Forelimb muscle (tissue), 1 donor: ENCODE data around the gene SBK3. TPM values are rescaled to one million over a fixed set of nuclear protein-coding genes. Genes with fewer than 3 reads are reported as not detected.
"Not testable (repeated sequence)": the region's sequence is repeated elsewhere in the genome, so short reads cannot be mapped to it uniquely, and the experiment has no call there.

ENCODE experiments used
- DNase-seq: peaks from one replicate; pipeline ENCODE4 v3.0.0-alpha.2; 2013; ENCODE audit warnings: low read depth
- polyA plus RNA-seq: library from polyadenylated mRNA; unstranded; fragments of 120-200 nt; gene quantifications from one replicate; pipeline ENCODE4 v1.2.1, GENCODE V29; 2013; ENCODE audit not compliant: insufficient read length

Gene SBK3
- polyA plus RNA-seq, 1 donor, result not detected

DNA sequence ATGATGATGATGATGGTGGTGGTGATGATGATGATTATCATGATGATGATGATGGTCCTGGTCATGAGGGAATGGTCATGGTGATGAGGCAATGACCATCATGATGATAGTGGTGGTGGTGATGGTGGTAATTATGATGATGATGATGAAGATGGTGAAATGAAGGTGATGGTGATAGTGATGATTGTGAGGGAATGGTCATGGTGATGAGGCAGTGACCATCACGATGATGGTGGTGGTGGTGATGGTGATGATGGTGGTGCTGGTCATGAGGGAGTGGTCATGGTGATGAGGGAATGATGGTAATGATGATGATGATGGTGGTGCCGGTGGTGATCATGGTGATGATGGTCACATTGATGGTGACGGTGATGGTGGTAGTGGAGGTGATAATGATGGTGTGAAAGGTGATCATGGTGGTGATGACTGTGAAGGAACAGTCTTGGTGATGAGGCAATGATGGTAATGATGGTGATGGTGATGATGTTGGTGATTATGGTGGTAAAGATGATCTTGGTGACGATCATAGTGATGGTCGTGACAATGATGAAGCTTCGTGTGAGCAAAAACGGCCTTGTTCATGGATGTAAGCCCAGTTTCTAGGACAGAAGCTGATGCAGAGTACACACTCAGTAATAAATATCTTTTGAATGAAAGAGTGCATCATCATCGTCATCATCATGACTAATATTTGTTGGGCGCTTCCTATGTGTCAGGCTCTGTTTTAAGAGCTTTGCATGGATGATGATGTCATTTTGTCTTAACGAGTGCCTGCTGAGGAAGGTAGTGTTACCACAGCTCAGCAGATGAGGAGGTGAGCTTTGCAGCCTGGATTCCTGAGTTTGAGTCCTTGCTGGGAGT is 25.7 kb downstream of the SBK3 start:
- no peak for DNase-seq

DNA sequence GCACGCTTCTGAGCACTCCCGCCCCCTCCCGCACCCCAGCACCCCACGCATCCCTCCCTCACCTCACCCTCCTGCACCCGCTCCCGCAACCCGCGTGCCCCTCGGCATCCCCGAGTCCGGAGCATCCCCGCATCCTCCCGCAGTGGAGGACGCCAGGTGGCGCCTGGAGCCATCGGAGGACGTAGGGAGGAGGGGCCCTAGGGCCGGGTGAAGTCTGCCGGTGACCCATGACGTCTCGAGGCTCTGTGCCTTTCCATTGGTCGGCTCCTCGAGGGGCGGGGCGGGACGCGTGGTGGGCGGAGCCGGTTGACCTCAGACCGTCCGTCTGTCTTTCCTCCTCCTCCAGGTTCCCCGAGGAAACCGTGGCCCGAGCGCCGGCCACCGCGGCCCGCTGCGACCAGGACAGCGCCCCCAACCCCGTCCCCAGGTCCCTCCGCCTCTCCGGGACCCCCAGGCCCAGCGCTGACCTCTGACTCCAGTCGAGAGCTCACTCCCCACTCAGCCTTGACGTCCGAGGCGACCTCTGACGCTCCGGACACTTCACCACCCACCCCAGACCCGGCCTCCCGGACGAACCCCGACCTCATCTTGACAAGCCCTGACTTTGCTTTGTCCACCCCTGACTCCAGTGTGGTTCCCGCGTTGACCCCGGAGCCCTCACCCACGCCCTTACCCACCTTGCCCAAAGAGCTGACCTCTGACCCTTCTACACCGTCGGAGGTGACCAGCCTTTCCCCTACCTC is 28.3 kb downstream of the SBK3 start:
- DNase-seq, result peak; percentile 73

DNA sequence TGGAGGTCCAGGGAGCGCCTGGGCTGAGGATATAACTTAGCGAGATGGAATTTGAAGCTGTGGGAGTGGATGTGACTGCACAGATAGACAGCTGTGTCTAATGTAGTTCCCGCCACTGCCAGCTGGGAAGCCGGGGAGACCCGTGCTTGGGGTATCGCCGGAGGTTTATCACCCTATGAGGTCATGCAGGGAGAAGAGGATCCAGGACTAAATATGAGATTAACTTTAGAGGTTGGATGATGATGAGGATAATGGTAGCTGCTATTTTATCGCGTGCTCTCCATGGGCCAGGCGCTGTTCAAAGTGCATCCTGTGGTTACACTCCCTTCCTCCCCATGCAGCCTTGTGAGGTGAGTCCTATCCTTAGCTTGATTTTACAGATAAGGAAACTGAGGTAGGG is 37.2 kb downstream of the SBK3 start:
- no peak for DNase-seq

DNA sequence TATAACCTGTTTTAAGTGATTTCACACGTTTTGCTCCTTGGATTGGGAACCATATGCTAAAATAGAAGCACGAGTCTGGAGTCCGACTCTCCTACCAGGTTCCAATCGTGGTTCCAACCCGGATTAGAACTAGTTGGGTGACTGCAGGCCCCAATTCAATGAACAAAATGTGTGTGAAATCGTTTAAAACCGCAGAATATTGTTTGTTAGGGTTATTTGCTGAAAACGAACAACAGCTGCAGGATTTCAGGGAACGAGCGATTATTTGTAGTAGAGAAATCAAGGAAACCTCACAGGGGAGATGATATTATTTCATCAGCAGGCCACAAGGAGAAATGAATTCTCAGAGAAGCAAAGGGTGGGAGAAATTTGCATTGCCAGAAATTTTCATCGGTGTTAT is 40.4 kb downstream of the SBK3 start:
- DNase-seq, result no peak

DNA sequence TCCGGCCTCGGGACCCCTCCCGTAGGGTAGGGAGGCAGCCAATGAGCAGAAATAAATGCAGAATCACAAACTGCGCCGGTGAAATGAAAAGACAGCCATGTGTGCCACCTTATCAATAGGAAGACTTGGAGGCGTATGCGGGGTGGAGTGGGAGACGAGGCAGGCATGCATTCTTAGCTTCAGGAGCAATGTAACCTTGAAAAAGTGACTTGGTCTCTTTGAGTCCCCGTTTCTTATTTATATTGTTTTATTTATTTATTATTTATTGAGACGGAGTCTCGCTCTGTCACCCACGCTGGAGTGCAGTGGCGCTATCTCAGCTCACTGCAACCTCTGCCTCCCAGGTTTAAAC is 41.1 kb downstream of the SBK3 start:
- DNase-seq, result no peak

DNA sequence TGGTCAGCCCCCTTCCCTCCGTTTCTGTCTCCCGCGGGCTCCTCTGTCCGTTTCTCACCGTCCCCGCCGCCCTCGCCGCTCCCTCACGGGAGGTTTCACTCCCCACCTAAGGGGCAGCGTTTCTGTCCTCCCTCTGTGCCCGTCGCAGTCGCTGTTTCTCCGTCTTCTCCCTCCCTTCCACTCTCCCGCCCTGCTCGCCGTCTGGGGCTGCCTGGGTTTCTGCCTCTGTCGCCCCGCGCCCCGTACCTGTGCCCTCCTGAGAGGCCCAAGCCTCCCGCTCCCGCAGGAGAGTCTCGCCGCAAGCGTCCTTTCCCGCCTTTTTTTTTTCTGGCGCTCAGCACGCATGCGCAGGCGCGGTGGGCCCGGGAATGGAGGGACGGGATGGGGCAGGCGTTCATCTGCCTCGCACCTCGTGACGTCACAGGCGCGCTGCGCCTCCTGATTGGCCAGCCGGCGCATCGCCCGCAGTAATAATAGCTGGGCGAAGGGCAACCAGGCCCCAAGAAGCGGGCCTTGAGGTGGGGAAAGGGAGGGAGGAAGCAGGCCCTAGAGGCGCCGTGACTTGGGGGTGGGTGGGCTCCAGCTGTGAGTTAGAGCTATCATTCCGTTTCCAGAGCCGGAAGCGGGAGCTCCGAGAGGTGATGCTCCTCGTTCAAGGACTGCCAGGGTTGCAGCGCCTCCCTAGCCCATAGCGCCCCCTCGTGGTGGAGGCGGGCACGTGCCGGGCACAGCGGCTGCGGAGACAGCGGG is 41.7 kb downstream of the SBK3 start:
- peak; percentile 78 for DNase-seq

DNA sequence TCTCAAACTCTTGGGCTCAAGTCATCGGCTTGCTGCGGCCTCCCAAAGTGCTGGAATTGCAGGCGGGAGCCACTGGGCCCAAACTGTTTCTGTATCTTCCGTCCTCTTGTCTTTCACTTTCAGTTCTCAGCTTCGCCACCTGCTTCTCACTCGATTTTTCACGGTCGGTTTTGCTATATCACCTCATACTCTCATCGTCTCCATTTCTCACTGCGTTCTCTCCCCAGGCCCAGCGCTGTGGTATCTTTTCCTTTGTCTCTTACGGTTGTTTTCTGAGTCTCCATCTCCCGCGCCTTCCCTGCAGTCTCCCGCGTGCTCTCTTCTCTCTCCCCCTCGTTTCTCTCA is 42.2 kb downstream of the SBK3 start:
- DNase-seq, result no peak

DNA sequence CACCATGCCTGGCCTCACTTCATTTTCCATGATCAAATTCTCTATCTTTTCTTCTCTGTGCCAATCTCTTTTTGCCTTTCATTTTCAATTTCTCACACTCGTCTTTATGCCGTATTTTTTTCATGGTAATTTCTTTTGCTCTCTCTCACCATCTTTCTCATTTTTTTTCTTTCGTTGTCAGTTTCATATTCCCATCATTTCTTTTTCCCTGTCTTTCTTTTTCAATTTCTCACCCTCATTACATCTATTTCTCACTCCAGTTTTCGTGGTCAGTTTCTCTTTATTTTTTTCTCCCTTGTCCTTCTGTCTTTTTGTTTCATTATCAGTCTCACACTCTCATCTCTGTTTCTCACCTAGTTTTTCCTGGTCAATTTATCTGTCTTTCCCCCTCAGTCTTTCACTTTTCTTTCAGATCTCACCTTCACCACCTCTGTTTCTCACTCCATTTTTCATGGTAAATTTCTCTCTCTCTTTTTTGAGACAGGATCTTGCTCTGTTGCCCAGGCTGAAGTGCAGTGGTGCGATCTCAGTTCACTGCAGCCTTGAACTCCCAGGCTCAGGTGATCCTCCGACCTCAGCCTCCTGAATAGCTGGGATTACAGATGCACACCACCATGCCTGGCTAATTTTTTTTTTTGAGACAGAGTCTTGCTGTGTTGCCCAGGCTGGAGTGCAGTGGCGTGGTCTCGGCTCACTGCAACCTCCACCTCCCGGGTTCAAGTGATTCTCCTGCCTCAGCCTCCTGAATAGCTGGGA is 43.0 kb downstream of the SBK3 start:
- DNase-seq, result no peak

DNA sequence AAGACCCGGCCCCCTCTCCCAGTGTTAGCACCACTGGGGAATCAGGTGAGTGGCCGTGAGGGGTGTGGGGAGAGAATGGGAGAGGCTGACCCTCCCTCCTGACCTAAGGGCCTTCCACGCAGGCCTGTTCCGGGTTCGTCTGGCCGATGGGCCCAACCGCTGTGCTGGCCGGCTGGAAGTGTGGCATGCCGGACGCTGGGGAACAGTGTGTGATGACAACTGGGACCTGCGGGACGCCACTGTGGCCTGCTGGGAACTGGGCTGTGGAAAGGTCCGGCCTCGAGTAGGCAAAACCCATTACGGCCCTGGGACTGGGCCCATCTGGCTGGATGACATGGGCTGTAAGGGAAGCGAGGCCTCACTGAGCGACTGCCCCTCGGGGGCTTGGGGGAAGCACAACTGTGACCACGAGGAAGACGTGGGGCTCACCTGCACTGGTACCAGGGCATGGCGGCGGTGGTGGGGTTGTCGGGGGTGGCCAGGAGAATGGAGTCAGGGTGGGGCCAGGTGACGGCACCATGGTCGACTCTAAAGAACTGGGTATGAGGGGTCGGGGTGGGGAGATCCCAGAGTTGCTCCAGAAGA is 44.9 kb downstream of the SBK3 start:
- no peak for DNase-seq

DNA sequence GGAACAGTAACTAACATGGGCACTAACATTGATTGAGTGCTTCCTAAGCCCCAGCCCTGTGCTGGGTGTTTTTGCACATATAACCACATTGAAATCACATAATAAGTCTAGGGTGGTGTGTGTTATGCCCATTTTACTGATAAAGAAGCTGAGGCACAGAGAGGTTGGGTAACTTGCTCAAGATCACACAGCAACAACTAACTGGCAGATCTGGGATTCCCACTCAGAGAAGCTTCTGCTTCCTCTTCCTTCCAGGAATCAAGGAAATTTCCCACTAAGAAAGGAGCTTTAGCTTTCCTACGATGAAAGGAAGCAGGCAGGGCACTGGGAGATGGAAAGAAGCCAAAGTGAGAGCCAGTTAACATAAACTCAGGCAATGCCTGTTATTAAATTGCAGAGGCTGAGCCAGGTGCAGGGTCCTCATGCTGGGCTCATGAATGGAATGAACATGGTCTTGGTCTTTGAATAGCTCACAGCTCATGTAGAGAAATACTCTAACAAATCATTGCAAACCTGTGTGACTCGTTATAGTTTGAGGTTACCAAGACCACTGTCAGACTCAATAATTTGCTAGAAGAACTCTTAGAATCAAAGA is 47.0 kb downstream of the SBK3 start:
- DNase-seq, result no peak

DNA sequence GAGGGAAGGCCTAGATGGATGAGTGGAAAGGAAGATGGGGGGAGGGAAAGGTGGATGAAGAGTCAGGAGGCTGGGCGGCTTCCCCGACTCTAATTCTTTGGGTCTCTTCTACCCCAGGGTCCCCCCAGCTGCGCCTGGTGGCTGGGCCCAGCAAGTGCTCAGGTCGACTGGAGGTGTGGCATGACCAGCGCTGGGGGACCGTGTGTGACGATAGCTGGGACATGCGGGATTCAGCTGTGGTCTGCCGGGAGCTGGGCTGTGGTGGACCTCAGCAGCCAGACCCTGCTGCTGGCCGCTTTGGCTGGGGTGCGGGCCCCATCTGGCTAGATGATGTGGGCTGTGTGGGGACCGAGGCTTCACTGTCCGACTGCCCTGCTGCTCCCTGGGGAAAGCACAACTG is 47.6 kb downstream of the SBK3 start:
- no peak for DNase-seq

DNA sequence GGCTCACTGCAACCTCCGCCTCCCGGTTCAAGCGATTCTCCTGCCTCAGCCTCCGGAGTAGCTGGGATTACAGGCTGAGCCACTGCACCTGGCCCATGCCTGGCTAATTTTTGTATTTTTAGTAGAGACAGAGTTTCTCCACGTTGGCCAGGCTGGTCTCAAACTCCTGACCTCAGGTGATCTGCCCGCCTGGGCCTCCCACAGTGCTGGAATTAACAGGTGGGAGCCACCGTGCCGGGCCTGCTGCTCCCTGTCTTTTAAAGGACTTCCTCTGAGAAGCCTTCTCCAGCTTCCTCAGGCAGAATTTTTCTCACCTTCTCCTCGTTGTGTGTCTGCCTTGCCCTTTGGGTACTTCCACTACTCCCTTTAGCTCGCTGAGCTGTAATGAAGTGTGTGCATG is 48.5 kb downstream of the SBK3 start:
- DNase-seq, result not testable (repeated sequence)

DNA sequence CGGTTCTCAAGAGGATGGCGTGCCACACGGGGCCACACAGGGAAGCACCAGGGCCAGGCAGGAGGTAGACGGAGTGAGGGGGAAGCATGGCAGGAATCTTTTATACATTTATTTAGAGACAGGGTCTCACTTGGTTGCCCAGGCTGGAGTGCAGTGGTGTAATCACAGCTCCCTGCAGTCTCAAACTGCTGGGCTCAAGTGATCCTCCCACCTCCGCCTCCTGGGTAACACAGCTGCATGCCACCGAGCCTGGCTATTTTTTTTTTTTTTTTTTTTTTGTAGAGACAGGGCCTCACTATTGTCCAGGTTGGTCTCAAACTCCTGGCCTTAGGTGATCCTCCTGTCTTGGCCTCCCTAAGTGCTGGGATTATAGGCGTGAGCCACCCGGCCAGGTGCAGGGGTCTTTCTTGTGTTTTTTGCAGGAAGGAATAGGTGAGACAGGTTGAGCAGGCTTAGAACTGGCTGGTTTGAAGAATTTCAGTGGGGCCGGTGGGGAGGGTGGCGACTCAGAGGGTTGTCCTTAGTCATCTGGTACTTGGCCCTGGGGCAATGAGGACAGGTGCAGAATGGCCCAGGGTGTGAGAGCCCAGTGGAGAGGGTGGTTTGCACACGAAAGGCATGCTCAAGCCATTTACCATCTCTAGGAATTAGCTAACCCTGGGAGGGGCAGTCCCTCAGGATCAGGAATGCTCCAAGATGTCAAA is 49.5 kb downstream of the SBK3 start:
- DNase-seq, result no peak

DNA sequence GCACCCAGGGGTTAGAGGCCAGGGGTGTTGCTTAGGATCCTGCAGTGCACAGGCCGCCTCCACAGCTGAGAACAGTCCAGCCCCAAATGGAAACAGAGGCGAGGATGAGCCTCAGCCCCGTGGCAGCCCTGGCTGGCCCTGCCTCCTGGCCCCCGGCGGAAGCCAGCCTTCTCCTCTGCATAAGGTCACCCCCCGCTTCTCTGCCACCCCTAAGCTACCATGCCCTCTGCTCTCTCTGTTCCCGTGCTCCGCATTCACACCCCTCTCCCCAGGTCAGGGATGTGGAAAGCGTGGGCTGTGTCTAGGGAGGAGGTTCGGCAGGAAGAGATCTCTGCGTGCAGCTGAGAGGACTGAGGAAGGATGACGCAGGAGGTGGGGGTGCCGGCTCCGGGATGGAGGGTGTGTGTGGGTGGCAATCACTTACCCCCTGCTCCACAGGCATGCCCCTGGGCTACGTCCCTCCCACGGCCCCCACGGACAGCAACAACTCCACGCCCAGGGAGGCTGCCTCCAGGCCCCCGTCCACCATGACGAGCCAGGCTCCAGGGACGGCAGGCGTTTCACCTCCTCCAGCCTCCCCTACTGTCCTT is 51.1 kb downstream of the SBK3 start:
- no peak for DNase-seq

DNA sequence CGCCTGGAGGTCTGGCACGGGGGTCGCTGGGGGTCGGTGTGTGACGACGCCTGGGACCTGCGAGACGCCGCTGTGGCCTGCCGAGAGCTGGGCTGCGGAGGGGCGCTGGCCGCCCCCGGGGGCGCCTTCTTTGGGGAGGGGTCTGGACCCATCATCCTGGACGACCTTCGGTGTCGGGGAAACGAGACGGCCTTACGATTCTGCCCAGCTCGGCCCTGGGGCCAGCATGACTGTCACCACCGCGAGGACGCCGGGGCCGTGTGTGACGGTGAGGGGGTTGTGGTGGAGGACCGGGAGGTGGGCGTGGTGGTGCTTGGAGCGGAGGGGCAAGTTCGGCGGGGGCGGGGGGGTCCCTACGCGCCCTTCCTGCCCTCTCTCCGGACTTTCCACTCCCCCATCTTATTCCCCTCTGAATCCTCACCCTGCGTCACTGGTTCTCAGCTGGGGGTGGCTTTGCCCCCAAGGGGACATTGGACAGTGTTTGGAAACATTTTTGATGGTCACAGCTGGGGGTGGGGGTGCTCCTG is 51.6 kb downstream of the SBK3 start:
- DNase-seq, result no peak

DNA sequence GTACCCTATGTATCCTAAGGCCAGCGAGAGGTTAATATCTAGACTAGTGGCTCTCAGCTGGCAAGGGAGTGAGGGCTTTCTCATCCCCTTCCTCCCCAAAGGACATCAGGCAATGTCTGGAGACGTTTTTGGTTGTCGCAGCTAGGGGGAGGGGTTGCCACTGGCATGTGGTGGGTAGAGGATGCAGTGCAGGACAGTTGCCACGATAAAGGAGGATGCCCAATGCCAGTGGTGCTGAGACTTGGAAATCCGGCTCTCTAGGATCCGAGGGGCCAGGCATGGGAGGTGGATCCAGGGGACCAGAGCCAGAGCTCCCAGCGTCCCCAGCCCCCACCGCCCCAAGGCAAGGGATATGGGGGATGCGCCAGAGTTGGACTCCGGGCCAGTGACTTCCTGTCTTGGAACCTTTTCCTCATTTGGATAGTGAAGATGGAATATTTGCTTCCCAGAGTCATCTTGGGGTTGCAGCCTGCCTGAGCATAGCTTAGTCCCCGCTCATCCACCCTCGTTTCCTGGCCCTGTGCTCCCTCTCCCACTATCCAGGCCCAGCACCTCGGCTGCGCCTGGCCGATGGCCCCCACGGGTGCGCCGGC is 52.2 kb downstream of the SBK3 start:
- DNase-seq, result no peak

DNA sequence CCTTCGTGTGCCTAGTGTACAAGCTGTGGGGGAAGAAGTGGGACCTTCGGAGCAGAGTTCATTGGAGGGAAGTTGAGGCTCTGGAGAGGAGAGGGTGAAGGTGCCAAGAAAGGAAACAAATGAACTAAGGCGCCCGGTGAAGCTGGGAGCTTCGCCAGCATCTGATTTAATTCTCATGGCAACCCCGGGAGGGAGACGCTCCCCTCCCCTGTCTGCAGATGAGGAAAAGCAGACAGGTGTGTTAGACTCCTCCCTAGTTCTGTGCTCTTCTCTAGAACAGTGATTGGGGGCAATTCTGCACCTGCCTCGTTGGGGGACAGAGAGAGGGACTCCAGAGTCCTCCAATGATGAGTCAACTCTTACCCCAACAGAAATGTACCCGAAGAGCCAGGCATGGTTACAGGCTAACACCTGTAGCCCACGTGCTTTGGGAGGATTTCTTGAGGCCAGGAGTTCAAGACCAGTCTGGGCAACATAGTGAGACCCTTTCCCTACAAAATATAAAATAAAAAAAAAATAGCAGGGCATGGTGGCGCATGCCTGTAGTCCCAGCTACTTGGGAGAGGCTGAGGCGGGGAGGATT is 52.9 kb downstream of the SBK3 start:
- DNase-seq, result no peak

DNA sequence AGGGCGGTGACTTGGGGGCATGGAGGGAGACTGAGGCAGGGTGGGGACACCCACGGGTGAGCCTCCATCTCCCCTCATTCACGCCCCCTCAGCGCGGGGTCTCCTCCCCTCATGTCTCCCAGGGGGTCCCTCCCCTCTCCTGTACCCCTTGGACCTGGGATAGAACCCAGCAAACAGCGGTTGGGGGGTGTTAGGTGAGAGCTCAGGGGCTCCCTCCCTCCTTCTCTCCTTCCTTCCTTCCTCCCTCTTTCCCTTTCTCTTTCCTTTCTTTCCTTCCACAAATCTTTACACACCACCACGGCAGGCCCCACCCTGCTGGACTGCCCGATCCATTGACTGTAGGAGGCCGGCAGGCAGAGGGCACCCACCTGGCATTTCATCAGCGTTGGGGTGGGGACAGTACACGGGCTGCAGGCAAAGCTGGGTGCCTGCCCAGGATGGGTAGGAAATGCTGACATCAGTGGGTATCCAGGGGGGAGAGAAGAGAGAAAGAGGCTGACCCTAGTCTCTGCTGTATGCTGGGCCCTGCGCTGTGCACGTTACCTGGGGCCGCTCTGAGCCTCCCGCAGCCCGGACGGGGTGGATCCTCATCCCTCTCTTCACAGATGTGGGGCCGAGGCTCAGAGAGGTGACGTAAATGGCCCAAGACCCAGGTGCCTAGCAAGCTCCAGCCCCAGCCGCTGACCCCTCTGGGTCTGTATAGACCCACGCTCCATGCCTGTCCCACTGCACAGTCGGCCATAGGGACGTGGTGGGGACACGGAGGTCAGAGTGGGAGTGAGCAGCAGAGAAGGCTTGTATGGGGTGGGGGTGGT is 53.6 kb downstream of the SBK3 start:
- no peak for DNase-seq
